GM21723 (cell line): ENCODE data around the gene MAGI2.
"Not testable (repeated sequence)": the region's sequence is repeated elsewhere in the genome, so short reads cannot be mapped to it uniquely, and the experiment has no call there.

Experiments used
- ATAC-seq: cut with Tn5 transposase; IDR thresholded peaks from one replicate; pipeline ENCODE4 v1.9.1; 2021; ENCODE audit warnings: mild to moderate bottlenecking, moderate library complexity; ENCODE audit not compliant: unreplicated experiment

MAGI2 gene

GRCh38 chr7:78024591-78024990 is 1428.9 kb downstream of the MAGI2 start:
- ATAC-seq: no peak

DNA sequence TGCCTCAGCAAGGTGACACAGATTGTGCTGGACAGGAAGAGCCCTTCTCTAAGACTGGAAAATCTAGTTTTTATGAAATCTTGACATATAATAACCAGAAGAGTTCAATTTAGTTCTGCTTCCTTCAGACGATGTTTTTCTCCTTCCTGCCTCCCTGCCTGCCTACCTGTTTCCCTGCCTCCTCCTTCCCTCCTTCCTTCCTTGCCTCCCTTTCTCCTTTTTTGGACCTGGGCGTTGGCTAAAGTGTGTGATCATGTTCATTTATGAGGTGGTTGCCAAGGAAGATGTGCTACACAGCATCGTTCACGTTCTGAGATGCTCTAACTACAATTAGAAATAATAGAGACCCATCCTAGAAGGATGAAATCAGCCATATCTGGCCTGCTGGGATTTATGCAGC is 1430.3 kb downstream of the MAGI2 start:
- no peak for ATAC-seq

DNA sequence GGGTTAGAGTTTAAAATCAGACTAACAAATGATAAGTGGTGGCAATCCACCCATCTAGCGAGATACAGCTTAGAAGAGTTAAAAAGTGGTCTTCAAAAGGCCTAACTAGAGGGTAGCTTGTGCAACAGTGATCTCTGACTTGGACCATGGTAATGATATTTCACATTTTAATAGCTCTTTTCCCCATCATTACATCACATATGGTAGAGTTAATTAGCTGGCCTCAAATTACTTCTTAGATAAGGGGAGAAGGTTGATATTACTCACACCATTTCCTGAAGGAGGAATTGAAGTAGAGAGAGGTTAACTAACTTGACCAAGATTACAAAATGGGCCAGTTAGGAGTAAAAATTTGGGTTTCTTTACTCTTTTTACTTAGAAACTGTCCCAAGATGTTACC is 1431.3 kb downstream of the MAGI2 start:
- ATAC-seq: no peak

DNA sequence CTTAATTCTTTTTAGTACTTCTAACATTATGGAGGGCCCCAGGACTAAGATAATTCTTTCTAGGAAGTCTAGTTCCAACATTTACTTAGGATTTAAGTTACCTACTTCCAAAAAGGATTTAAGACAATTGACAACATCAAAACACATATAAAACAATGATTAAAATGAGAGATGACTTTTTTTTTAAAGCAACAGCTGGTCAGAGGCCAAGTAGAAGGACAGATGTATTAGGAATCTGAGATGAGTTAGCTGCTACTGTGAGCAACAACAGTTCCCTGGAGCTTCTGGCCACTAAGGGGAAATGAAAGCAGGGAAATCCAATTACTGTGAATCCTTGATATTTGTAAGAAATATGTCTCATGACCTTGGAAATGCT is 1432.6 kb downstream of the MAGI2 start:
- no peak for ATAC-seq

- peak; percentile 58 for ATAC-seq
Measured at GRCh38 chr7:78020136-78020873, 1433.2 kb downstream of the MAGI2 start.

DNA sequence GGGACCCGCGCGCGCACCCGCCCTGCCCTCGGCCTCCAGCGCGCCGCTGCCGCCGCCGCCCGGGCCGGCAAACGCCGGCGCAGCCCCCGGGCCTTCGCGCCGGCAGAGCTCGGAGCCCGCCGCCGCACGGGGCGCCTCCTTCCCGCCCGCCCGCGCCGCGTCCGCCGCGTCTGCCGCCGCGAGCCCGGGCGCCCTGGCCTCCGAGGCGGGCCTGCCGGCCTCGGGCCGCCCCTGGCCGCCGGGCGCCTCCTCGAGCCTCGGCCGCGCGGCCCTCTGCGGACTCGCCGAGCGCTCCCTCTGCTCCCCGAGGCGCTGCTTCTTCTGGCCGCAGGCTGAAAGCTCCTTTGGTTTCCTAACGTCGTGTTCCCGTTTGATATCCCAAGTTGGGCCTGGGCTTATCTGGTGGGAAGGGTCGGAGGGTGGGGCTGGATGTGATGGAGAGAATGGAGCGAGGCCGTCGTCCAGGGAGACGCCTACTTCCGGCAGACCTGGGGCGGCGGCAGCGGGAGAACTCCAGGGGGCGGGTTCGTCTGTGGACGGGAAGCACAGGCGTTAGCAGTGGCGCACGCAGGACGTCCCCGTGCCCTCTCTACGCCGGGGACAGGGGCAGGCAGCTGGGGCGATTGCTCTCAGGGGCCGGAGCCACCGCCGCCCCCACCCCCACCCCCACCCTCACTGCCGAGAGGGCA is 1433.9 kb downstream of the MAGI2 start:
- peak; percentile 86 for ATAC-seq

DNA sequence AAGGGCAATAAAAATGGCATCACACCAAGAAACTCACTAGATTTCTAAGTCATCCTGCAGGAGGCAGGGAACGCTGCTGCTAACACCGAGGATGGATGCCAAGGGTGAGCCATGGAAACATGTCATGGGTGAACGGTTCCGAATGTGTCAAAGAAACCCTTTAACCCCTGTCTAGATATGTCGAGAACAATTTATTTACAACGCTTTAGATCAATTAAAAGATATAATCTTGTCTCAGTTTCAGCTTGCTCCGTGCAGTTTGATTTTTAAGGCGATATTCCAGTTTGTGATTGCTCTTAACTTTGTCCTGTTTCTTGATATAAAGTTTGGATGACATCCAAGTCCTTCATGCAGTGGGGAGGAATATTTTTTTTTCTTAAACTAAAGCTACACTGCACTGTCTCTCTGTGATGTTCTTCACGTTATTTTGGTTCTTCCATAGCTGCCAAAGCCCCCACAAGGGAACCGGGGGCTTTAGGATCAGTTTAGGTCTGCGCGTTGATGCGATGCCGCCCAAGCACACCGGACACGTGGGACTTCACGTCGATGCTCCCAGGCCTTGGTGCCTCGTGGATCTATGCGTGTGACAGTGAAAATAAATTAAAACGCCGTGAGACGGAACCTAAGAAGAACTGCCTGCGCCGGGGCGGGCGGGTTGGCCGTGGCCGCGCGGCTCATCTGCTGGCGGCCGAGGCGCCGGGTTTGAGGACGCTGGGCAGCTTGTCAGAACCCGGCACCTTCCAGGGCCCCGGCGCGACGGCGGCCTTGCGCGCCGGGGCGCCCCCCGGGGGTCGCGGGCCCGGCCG is 1434.6 kb downstream of the MAGI2 start:
- ATAC-seq: no peak

DNA sequence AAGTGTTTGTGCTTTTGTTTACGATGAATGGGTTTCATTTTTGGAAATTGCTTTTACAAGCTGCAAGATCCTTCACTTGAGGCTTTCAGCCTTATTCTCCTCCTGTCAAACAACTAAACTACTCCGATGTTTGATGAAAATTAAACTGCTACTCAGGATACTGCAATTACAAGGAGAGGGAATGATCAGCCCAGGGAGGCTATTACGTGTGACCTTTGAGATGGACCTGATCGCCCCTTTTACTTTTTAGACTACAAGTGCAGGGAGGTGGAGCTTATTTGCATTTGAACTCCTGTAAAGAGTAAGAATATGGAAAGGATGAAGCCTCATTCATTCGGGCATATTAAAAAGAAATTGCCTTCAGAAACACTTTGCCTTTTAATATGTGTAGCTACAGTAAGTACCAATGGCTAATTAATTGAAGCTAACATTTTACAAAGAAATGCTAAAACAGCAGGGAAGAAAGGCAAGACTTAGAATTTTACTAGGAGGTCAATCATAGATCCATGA is 1435.8 kb downstream of the MAGI2 start:
- ATAC-seq: no peak

- no peak for ATAC-seq
Measured at GRCh38 chr7:78015574-78016260, 1437.8 kb downstream of the MAGI2 start.

DNA sequence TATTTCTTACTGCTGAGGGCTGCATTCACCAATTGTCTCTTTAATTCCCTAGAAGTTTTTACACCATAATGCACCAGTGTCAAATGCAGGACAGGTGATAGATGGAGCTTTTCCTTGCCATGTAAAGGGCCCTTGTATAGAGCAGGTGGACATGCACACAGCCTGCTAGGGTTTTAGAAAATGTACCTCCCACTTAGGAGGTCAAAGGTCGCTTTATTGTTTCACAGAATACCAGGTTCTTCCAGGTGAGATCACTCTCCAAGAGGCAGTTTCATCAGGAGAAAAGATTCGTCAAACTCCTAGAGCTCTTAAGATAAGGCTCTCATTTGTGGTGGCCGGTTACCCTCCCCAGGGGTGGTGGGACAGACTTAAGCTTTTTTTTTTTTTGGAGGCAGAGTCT is 1439.1 kb downstream of the MAGI2 start:
- no peak for ATAC-seq

DNA sequence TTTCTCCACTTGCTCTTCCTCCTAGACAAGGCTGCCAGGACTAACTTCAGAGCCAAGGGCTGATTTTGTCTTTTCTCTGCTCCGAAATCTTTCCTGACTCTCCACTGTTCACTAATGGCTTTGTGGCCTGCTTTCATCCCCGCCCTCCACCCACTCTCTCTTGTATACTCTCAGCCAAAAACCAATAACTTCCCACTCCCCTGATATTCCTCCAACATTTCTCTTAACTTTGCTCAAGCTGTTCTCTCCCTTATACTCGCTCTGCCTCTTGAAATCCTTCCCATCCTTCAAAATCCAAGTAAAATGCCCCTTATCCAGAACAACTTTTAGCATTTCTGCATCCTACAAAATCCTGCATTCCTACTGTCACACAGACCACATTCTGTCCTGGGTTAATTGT is 1440.1 kb downstream of the MAGI2 start:
- no peak for ATAC-seq

DNA sequence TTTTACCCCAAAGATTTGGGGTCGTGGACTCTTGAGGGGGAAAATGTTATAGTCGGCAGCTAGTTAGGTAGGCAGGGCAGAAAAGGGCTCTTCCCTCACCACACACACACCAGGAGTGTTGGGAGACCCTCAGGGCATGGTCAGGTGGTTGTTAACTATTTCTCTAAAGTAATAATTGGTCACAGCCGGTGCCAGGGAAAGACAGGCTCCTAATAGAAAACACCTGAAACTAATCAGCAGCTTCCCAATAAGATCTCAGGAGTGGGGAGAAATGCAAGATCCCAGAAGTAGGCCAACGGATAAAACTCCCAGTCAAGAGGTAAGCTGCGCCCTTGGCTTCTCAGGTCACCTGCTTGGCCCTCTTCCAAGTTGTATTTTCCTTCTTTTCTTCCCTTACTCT is 1441.8 kb downstream of the MAGI2 start:
- ATAC-seq: no peak

DNA sequence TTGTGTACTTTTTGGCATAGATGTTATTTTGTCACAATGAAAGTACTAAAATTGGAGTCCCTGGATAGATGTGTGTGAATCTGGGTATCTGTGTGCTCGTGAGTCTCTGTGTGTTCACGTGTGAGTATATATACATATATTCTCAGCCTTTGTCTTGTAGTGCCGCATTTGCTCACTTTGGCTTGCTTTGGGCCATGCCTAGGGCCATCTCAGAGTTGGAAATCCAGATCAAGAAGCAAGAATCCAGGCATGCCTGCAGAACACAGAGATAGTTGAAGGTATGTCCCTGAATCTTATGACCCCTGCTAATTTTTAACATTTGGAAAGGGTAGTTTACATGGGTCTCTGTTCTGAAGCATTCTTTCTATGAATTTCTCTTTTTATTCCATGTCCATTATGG is 1446.2 kb downstream of the MAGI2 start:
- ATAC-seq: no peak

DNA sequence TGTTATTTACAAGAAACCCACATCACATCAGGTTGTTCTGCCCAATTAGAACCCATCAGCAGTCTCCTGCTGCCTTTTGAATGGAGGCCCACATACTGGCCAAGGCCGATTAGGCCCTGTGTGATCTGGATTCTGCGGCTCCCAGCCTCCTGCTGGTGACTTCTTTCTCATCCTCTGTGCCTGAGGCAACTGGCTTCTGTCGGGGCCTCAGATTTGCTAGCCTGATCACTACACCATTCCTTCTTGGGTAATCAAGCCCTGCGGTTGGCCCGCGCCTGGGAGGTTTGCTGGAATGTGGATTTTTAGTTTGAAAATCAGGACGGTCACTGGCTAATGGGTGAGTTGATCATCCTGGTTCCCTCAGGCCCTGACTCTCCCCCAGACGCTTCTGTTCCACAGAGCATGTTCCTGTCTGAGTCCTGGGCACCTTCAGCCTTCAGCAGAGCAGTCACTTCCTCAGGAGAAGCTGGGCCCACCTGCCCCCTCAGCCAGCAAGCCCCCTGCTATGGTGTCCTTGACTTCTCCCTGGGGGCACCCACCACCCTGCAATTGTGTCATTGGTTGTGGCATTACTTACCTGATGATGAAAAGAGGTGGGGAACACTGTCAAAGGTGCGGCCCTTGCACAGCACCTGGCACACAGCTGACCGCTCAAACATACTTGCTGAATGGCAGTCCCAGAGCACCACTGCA is 1447.3 kb downstream of the MAGI2 start:
- ATAC-seq: no peak

DNA sequence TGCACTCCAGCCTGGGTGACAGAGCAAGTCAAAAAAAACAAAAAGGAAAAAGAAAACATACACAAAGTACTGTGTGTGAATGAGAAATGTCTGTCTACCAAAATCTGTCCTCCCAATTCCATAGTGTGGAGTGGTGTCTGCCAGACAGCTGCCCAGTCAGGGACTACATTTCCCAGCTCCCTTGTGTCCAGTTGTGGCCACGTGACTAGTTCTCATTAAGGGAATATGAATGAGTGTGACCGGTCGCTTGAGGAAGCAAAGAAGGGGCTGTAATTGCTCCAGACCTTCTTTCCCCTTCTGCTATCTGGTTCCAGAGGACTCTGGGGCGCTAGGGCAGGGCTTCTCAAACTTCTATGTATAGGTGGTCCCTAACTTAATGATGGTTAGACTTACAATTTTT is 1450.8 kb downstream of the MAGI2 start:
- ATAC-seq: no peak

DNA sequence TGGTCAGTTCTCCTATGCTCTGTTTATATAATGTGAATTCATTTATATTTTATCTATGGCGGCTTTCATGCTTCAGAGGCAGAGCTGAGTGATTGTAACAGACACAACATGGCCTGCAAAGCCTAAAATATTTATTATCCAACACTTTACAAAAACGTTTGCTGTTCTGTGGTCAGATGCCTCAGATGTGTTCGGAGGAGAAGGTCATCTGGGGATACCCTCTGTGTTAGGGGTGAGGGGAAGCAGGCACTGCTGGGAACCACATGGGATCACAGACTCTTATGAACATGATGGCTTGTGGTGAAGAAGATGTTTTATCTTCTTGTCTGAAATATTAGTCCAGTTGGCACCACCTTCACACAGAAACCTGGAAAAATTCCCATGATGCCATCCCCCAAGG is 1451.4 kb downstream of the MAGI2 start:
- no peak for ATAC-seq

- ATAC-seq: not testable (repeated sequence)
Measured at GRCh38 chr7:77999168-77999567, 1454.3 kb downstream of the MAGI2 start.

DNA sequence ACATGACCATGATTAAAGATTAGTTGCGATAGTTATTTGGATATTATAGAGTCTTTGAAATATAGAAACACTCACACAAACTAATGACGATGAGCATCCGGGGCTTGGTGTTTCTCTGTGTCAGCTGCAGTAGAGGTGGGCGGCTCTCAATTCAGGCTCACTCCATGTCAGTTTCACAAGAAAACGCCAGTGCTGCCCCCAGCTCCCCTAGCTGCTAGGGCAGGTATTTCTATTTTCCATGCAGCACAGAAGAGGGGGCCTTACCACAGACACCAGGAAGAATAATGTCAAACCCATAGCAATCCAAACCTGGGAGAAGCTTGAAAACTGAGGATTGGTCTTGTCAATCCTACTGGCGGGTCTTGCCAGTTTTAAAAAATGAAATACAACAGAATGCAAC is 1457.8 kb downstream of the MAGI2 start:
- ATAC-seq: no peak

- no peak for ATAC-seq
Measured at GRCh38 chr7:77993838-77994237, 1459.6 kb downstream of the MAGI2 start.

GRCh38 chr7:77991656-77992055 is 1461.8 kb downstream of the MAGI2 start:
- no peak for ATAC-seq
